A549 (cell line): ENCODE results near the gene WDSUB1. TPM values are rescaled to one million over a fixed set of nuclear protein-coding genes. Genes with fewer than 3 reads are reported as not detected.

Source experiments
- ATAC-seq, 2 experiments: fragments of 200-7000 bp in 1 of 2; fragments of >200 bp in 1 of 2; cut with Nextera tagmentation in 1 of 2; cut with Tn5 transposase in 1 of 2; 3 replicates each; pipeline versions ENCODE4 v1.8.0 to v1.9.1; 2018 to 2020; ENCODE audit warnings: mild to moderate bottlenecking in 1 of 2, moderate library complexity in 1 of 2
- CTCF ChIA-PET: fragments of 300-600 bp; sonication (Branson Sonifier 250); formaldehyde crosslinking; extraction: SDS; loops from one replicate; lab custom pipeline; 2021; ENCODE audit warnings: antibody characterized with exemption, inconsistent platforms; lab: Yijun Ruan, JAX
- POLR2A ChIA-PET: fragments of 350-600 bp; formaldehyde crosslinking; extraction: SDS; loops from one replicate; lab custom pipeline; 2021; ENCODE audit warnings: antibody characterized with exemption, inconsistent platforms; lab: Yijun Ruan, JAX
- DNase-seq, 2 experiments: peaks; one replicate each; pipeline versions ENCODE4 v3.0.0 to v3.0.0-alpha.2; 2011 to 2016; ENCODE audit warnings: low read depth in 1 of 2, low spot score in 1 of 2
- FAIRE-seq: peaks from 2 replicates; lab custom pipeline; 2011; peaks lifted over from hg19 to GRCh38; lab: Jason Lieb, UNC
- H3K27ac ChIP-seq, 2 experiments: fragments of >200 bp; sonication (Bioruptor Twin); formaldehyde crosslinking; 3 replicates each; pipeline ENCODE4 v1.5.1; 2016 to 2017
- H3K4me1 ChIP-seq: fragments of >200 bp; sonication (Bioruptor Twin); formaldehyde crosslinking; 3 replicates; pipeline ENCODE4 v1.6.1; 2016
- H3K4me2 ChIP-seq: fragments of >200 bp; sonication (Bioruptor Twin); formaldehyde crosslinking; 3 replicates; pipeline ENCODE4 v1.6.1; 2016
- H3K4me3 ChIP-seq: fragments of >200 bp; sonication (Bioruptor Twin); formaldehyde crosslinking; 3 replicates; pipeline ENCODE4 v1.5.1; 2016
- H3K9me3 ChIP-seq: fragments of >200 bp; sonication (Bioruptor Twin); formaldehyde crosslinking; 3 replicates; pipeline ENCODE4 v1.6.1; 2016
- EHMT2 ChIP-seq: fragments of 200-600 bp; sonication (generic); IDR thresholded peaks from 2 replicates; pipeline ENCODE4 v1.6.1; 2016; ENCODE audit warnings: antibody characterized with exemption, low read depth, mild to moderate bottlenecking, moderate library complexity
- ESRRA ChIP-seq: fragments of 150-350 bp; IDR thresholded peaks from 2 replicates; pipeline ENCODE4 v1.6.1; 2014; ENCODE audit warnings: mild to moderate bottlenecking, low read length, borderline replicate concordance
- FOSL2 ChIP-seq, 2 experiments: fragments of 450-650 bp in 1 of 2; fragments of >200 bp in 1 of 2; sonication (Bioruptor Twin) in 1 of 2; formaldehyde crosslinking; IDR thresholded peaks; 2 replicates each; pipeline versions ENCODE4 v1.5.0 to v1.6.1; 2016 to 2020; ENCODE audit warnings: mild to moderate bottlenecking in 1 of 2, moderate library complexity in 1 of 2
- GATA3 ChIP-seq: IDR thresholded peaks from 2 replicates; pipeline ENCODE4 v1.6.1; 2012; ENCODE audit warnings: borderline replicate concordance
- HDAC2 ChIP-seq: fragments of 200-600 bp; sonication (generic); IDR thresholded peaks from 2 replicates; pipeline ENCODE4 v1.6.1; 2016
- HOXB13 ChIP-seq: fragments of 250-450 bp; sonication (Bioruptor Pico); IDR thresholded peaks from 2 replicates; pipeline ENCODE4 v1.5.0; 2020; ENCODE audit warnings: low read depth, mild to moderate bottlenecking, moderate library complexity
- KDM1A ChIP-seq: fragments of 200-600 bp; sonication (generic); IDR thresholded peaks from 2 replicates; pipeline ENCODE4 v1.6.1; 2016; ENCODE audit warnings: low read depth, mild to moderate bottlenecking
- MAFK ChIP-seq: fragments of 450-650 bp; IDR thresholded peaks from 2 replicates; pipeline ENCODE4 v1.6.1; 2014; ENCODE audit not compliant: partially characterized antibody
- POLR2A ChIP-seq: IDR thresholded peaks from 2 replicates; pipeline ENCODE4 v1.6.1; 2012; ENCODE audit warnings: mild to moderate bottlenecking, low read length
- POLR2AphosphoS2 ChIP-seq: conservative IDR thresholded peaks from 2 replicates; pipeline ENCODE4 v1.6.1; 2012; ENCODE audit warnings: low read length, improper control_type of control experiment, inconsistent platforms
- RARB ChIP-seq: fragments of 250-450 bp; sonication (Bioruptor Pico); IDR thresholded peaks from 2 replicates; pipeline ENCODE4 v1.8.0; 2021; ENCODE audit warnings: mild to moderate bottlenecking, moderate library complexity
- RFX5 ChIP-seq: fragments of 450-650 bp; IDR thresholded peaks from 2 replicates; pipeline ENCODE4 v1.7.1; 2014; ENCODE audit warnings: antibody characterized with exemption, mild to moderate bottlenecking, moderate library complexity
- RNF2 ChIP-seq: fragments of 200-600 bp; sonication (generic); IDR thresholded peaks from 2 replicates; pipeline ENCODE4 v1.6.1; 2016; ENCODE audit warnings: low read depth, mild to moderate bottlenecking, antibody characterized with exemption, moderate library complexity, borderline replicate concordance
- ZSCAN20 ChIP-seq: fragments of 250-450 bp; sonication (Bioruptor Pico); IDR thresholded peaks from 2 replicates; pipeline ENCODE4 v1.8.0; 2022; ENCODE audit warnings: mild to moderate bottlenecking, moderate library complexity
- WGBS: methylation state at CpG from one replicate; pipeline ENCODE4 v1.1.6; 2017; ENCODE audit errors: missing lambda C conversion rate; 5-methylcytosine and 5-hydroxymethylcytosine counted together
- polyA plus RNA-seq, 4 experiments: library from polyadenylated mRNA; depleted of rRNA in 3 of 4; stranded (reverse); fragments of >200 nt; fragmentation: RNase III in 1 of 4; extraction: RNeasy Plus Mini Kit Qiagen cat#74134 plus additional on column Dnase treatment in 1 of 4; gene quantifications; 2 replicates in 3 of 4; 3 replicates in 1 of 4; pipeline ENCODE4 v1.2.3, GENCODE V29; 2011 to 2017
- TF ChIP-seq, protein P1 (sequence below): IDR thresholded peaks from 2 replicates; pipeline ENCODE4 v1.6.1; 2012; ENCODE audit warnings: low read depth, borderline replicate concordance
- TF ChIP-seq, protein P2 (sequence below): fragments of 450-650 bp; IDR thresholded peaks from 2 replicates; pipeline ENCODE4 v1.6.1; 2014; ENCODE audit warnings: antibody characterized with exemption
- TF ChIP-seq, protein P3 (sequence below): fragments of >200 bp; sonication (Bioruptor Twin); formaldehyde crosslinking; IDR thresholded peaks from 3 replicates; pipeline ENCODE4 v1.5.1; 2016
- TF ChIP-seq, protein P4 (sequence below): fragments of 250-450 bp; sonication (Bioruptor Pico); IDR thresholded peaks from 2 replicates; pipeline ENCODE4 v1.5.0; 2021; ENCODE audit warnings: mild to moderate bottlenecking, moderate library complexity, borderline replicate concordance
- TF ChIP-seq, protein P5 (sequence below): fragments of >200 bp; sonication (Bioruptor Twin); formaldehyde crosslinking; IDR thresholded peaks from 2 replicates; pipeline ENCODE4 v1.6.1; 2016
- TF ChIP-seq, protein P6 (sequence below): fragments of 250-450 bp; sonication (Bioruptor Pico); IDR thresholded peaks from 2 replicates; pipeline ENCODE4 v1.5.0; 2020; ENCODE audit warnings: low read depth, mild to moderate bottlenecking, moderate library complexity

WDSUB1 gene
- polyA plus RNA-seq, 2 of the 4 experiments (the other 2 are of a cell fraction), result 9.1 to 11.7 TPM

DNA sequence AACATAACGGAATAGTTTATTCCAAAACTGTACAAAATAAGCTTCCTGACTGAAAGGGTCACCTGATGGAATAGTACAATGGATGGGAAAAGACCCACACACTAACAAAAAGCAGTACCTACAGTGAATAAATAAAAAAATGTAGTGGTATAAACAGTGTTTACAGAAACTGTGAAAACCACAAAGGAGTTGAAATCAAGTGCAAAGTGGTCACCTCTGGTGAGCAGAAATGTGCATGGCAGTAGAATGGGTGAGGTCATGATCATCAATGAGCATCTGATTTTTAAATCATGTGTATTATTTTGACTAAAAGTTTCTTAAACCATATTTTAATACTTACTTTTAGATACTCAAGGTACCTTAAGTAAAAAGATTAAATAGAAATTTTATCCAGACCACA, 11.4 kb downstream of the WDSUB1 start:
- Histone ChIP-seq H3K4me1 (no peaks in the 10 kb centered on the region), H3K27ac (no peak overlapping the region), H3K4me3 (no peak overlapping the region), H3K4me2 (no peak overlapping the region), H3K9me3 (no peaks in the 10 kb centered on the region)
- DNase-seq, result no peak
- 93% methylated on average over 1 of the region's 1 CpG for WGBS
- no peak for FAIRE-seq
- ATAC-seq, result no peak
- ChIA-PET CTCF (no interaction called here), POLR2A (no interaction called here)
- TF ChIP-seq HOXB13 (CRISPR knock-in tag) (no peak), HDAC2 (no peak), ZSCAN20 (CRISPR knock-in tag) (no peak), ESRRA (no peak), FOSL2 (IDR thresholded peaks at IDR 0.05) (no peak), FOSL2 (CRISPR knock-in tag; IDR thresholded peaks at IDR 0.05) (no peak), RNF2 (no peak), GATA3 (no peak), EHMT2 (no peak), RFX5 (no peak), POLR2A (no peak), MAFK (no peak), POLR2AphosphoS2 (no peak), RARB (CRISPR knock-in tag) (no peak), KDM1A (no peak)
- TF ChIP-seq, protein P1, sequence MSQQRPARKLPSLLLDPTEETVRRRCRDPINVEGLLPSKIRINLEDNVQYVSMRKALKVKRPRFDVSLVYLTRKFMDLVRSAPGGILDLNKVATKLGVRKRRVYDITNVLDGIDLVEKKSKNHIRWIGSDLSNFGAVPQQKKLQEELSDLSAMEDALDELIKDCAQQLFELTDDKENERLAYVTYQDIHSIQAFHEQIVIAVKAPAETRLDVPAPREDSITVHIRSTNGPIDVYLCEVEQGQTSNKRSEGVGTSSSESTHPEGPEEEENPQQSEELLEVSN, result no peak
- TF ChIP-seq, protein P2, sequence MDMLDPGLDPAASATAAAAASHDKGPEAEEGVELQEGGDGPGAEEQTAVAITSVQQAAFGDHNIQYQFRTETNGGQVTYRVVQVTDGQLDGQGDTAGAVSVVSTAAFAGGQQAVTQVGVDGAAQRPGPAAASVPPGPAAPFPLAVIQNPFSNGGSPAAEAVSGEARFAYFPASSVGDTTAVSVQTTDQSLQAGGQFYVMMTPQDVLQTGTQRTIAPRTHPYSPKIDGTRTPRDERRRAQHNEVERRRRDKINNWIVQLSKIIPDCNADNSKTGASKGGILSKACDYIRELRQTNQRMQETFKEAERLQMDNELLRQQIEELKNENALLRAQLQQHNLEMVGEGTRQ, result no peak
- TF ChIP-seq, protein P3, sequence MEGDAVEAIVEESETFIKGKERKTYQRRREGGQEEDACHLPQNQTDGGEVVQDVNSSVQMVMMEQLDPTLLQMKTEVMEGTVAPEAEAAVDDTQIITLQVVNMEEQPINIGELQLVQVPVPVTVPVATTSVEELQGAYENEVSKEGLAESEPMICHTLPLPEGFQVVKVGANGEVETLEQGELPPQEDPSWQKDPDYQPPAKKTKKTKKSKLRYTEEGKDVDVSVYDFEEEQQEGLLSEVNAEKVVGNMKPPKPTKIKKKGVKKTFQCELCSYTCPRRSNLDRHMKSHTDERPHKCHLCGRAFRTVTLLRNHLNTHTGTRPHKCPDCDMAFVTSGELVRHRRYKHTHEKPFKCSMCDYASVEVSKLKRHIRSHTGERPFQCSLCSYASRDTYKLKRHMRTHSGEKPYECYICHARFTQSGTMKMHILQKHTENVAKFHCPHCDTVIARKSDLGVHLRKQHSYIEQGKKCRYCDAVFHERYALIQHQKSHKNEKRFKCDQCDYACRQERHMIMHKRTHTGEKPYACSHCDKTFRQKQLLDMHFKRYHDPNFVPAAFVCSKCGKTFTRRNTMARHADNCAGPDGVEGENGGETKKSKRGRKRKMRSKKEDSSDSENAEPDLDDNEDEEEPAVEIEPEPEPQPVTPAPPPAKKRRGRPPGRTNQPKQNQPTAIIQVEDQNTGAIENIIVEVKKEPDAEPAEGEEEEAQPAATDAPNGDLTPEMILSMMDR, result no peak
- TF ChIP-seq, protein P4, sequence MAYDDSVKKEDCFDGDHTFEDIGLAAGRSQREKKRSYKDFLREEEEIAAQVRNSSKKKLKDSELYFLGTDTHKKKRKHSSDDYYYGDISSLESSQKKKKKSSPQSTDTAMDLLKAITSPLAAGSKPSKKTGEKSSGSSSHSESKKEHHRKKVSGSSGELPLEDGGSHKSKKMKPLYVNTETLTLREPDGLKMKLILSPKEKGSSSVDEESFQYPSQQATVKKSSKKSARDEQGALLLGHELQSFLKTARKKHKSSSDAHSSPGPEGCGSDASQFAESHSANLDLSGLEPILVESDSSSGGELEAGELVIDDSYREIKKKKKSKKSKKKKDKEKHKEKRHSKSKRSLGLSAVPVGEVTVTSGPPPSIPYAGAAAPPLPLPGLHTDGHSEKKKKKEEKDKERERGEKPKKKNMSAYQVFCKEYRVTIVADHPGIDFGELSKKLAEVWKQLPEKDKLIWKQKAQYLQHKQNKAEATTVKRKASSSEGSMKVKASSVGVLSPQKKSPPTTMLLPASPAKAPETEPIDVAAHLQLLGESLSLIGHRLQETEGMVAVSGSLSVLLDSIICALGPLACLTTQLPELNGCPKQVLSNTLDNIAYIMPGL, result no peak
- TF ChIP-seq, protein P5, sequence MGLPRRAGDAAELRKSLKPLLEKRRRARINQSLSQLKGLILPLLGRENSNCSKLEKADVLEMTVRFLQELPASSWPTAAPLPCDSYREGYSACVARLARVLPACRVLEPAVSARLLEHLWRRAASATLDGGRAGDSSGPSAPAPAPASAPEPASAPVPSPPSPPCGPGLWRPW, result no peak

DNA sequence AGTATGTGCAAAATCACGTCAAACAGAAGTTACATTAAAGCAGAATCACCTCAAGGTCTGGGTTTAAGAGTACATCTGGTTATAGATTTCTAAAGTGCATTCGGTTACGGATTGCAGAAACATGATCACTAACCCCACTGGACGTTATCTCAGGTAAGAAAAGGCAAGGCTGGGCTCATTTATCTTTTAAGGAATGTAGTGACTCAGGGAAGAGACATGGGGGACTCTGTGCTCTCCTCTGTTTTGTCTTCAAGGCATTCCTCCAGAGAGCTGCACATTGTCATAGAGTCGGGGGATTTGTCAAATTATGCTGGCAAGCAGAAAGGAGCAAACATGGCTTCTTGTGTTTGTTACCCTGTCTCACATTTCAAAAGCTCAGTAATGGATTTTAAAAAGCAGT, 14.3 kb downstream of the WDSUB1 start:
- no peak overlapping the region for H3K4me2 ChIP-seq
- H3K4me3 ChIP-seq, result no peak overlapping the region
- ATAC-seq, result no peak
- ChIA-PET POLR2A (no interaction called here), CTCF (interaction anchor here (1.0 kb wide), 1 partner anchor 13 kb away, joined by 3 read pairs; no protein-coding TSS in a partner anchor)
- no peaks in the 10 kb centered on the region for H3K9me3 ChIP-seq
- no peak for FAIRE-seq
- H3K4me1 ChIP-seq, result no peaks in the 10 kb centered on the region
- no peak overlapping the region for H3K27ac ChIP-seq
- WGBS, result 84% methylated on average over 5 of the region's 5 CpGs
- no peak for TF ChIP-seq ESRRA
- TF ChIP-seq, protein P6, sequence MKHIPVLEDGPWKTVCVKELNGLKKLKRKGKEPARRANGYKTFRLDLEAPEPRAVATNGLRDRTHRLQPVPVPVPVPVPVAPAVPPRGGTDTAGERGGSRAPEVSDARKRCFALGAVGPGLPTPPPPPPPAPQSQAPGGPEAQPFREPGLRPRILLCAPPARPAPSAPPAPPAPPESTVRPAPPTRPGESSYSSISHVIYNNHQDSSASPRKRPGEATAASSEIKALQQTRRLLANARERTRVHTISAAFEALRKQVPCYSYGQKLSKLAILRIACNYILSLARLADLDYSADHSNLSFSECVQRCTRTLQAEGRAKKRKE (CRISPR knock-in tag), result no peak
- DNase-seq, result no peak
